PC-3 (cell line): Measurements from ENCODE around the gene GRHL3. TPM values are rescaled to one million over a fixed set of nuclear protein-coding genes. Genes with fewer than 3 reads are reported as not detected.

Experiments used
- ATAC-seq: fragments of 200-7000 bp; cut with Tn5 transposase; 2 replicates; pipeline ENCODE4 v1.9.1; 2020; ENCODE audit warnings: mild to moderate bottlenecking, moderate library complexity
- BruUV-seq: library from RNA; stranded (reverse); fragments of 400-500 nt; replicated peaks from 2 replicates; lab custom pipeline; 2021; lab: Mats Ljungman, UMichigan
- CTCF ChIA-PET: fragments of 300-600 bp; sonication (Branson Sonifier 250); formaldehyde crosslinking; loops from one replicate; lab custom pipeline; 2022; ENCODE audit warnings: antibody characterized with exemption; lab: Charles Lee
- POLR2A ChIA-PET: fragments of 300-600 bp; sonication (Branson Sonifier 250); formaldehyde crosslinking; loops from one replicate; lab custom pipeline; 2022; ENCODE audit warnings: antibody characterized with exemption; ENCODE audit not compliant: unreplicated experiment; lab: Charles Lee
- DNase-seq: peaks from one replicate; pipeline ENCODE4 v3.0.0-alpha.2; 2015
- H2AFZ ChIP-seq: fragments of 300-600 bp; sonication (generic); 2 replicates; pipeline ENCODE4 v1.6.0; 2016; ENCODE audit warnings: antibody characterized with exemption, low read length
- H3F3A ChIP-seq: fragments of 300-600 bp; sonication (generic); one replicate; pipeline ENCODE4 v1.6.0; 2017; ENCODE audit warnings: antibody characterized with exemption, low read length, control low read depth, mild to moderate bottlenecking; ENCODE audit not compliant: unreplicated experiment
- H3K27ac ChIP-seq: fragments of 300-600 bp; sonication (generic); 2 replicates; pipeline ENCODE4 v1.5.1; 2016; ENCODE audit warnings: mild to moderate bottlenecking, low read length
- H3K27me3 ChIP-seq: fragments of 300-600 bp; sonication (generic); 2 replicates; pipeline ENCODE4 v1.6.1; 2016; ENCODE audit warnings: low read length, mixed read lengths
- H3K36me3 ChIP-seq: fragments of 300-600 bp; sonication (generic); 2 replicates; pipeline ENCODE4 v1.6.1; 2016; ENCODE audit warnings: low read depth, mixed run types, low read length, mixed read lengths
- H3K4me1 ChIP-seq: fragments of 300-600 bp; sonication (generic); 2 replicates; pipeline ENCODE4 v1.5.1; 2016; ENCODE audit warnings: low read length; ENCODE audit not compliant: insufficient read depth
- H3K4me2 ChIP-seq: fragments of 300-600 bp; sonication (generic); 2 replicates; pipeline ENCODE4 v1.6.0; 2016; ENCODE audit warnings: low read length
- H3K4me3 ChIP-seq: fragments of 300-600 bp; sonication (generic); 2 replicates; pipeline ENCODE4 v1.5.1; 2016; ENCODE audit warnings: mild to moderate bottlenecking, low read length, mixed read lengths
- H3K79me2 ChIP-seq: fragments of 300-600 bp; sonication (generic); 2 replicates; pipeline ENCODE4 v1.6.1; 2017; ENCODE audit warnings: low read length, mixed read lengths
- H3K9ac ChIP-seq: fragments of 300-600 bp; sonication (generic); 2 replicates; pipeline ENCODE4 v1.6.0; 2016; ENCODE audit warnings: mild to moderate bottlenecking, low read length
- H3K9me2 ChIP-seq: fragments of 300-600 bp; sonication (generic); replicated peaks from 2 replicates; pipeline ENCODE4 v1.6.1; 2016; ENCODE audit warnings: mixed run types, low read length, mixed read lengths
- H3K9me3 ChIP-seq: fragments of 300-600 bp; sonication (generic); 2 replicates; pipeline ENCODE4 v1.6.1; 2016; ENCODE audit warnings: low read length, mixed read lengths
- H4K20me1 ChIP-seq: fragments of 300-600 bp; sonication (generic); 2 replicates; pipeline ENCODE4 v1.6.1; 2016; ENCODE audit warnings: low read length, mixed read lengths
- EZH2 ChIP-seq: fragments of 300-600 bp; sonication (generic); IDR thresholded peaks from one replicate; pipeline ENCODE4 v1.6.1; 2017; ENCODE audit warnings: antibody characterized with exemption, mild to moderate bottlenecking, low read length; ENCODE audit not compliant: unreplicated experiment
- EZH2phosphoT487 ChIP-seq: fragments of 300-600 bp; sonication (generic); IDR thresholded peaks from 2 replicates; pipeline ENCODE4 v1.6.1; 2018; ENCODE audit warnings: mild to moderate bottlenecking, antibody characterized with exemption, low read length, borderline replicate concordance
- intact Hi-C: fragments of 100-400 bp; cut with micrococcal nuclease; formaldehyde crosslinking; loops from 2 replicates; pipeline ENCODE4 v1.9.0; 2023
- total RNA-seq: library from RNA; depleted of rRNA; stranded (reverse); fragments of >200 nt; gene quantifications from 2 replicates; pipeline ENCODE4 v1.2.3, GENCODE V29; 2014
- TF ChIP-seq, protein P1 (sequence below): fragments of 300-600 bp; sonication (generic); conservative IDR thresholded peaks from 2 replicates; pipeline ENCODE4 v1.5.1; 2017; ENCODE audit warnings: antibody characterized with exemption, low read depth, mild to moderate bottlenecking, low read length

Gene GRHL3
- total RNA-seq, 1 experiment from 2014 or later, result 3.5 TPM

DNA sequence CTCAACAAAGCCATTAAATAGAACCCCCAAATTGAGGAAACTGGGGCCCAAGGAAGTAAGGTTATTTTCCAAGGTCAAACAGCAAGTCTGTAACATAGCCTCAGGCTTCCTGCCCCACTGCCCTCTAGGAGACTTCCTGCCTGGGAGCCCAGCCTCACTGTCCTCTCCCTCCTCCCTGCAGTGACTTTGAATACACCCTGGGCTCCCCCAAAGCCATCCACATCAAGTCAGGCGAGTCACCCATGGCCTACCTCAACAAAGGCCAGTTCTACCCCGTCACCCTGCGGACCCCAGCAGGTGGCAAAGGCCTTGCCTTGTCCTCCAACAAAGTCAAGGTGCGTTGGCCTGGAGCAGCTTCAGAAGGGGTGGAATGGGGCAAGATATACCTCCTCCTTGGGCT lies 18.3 kb downstream of the GRHL3 start:
- ChIA-PET POLR2A (no interaction called here), CTCF (no interaction called here)
- Histone ChIP-seq H3K4me2 (no peak overlapping the region), H3K9me3 (no peaks in the 10 kb centered on the region), H3K4me1 (no peaks in the 10 kb centered on the region), H3K9me2 (no peaks in the 10 kb centered on the region), H2AFZ (no peak overlapping the region), H3K27me3 (no peaks in the 10 kb centered on the region), H3F3A (no peaks in the 10 kb centered on the region), H3K36me3 (no peaks in the 10 kb centered on the region), H4K20me1 (no peaks in the 10 kb centered on the region), H3K79me2 (no peaks in the 10 kb centered on the region), H3K4me3 (no peak overlapping the region), H3K9ac (no peak overlapping the region), H3K27ac (no peak overlapping the region)
- TF ChIP-seq EZH2 (no peak), EZH2phosphoT487 (no peak)
- TF ChIP-seq, protein P1, sequence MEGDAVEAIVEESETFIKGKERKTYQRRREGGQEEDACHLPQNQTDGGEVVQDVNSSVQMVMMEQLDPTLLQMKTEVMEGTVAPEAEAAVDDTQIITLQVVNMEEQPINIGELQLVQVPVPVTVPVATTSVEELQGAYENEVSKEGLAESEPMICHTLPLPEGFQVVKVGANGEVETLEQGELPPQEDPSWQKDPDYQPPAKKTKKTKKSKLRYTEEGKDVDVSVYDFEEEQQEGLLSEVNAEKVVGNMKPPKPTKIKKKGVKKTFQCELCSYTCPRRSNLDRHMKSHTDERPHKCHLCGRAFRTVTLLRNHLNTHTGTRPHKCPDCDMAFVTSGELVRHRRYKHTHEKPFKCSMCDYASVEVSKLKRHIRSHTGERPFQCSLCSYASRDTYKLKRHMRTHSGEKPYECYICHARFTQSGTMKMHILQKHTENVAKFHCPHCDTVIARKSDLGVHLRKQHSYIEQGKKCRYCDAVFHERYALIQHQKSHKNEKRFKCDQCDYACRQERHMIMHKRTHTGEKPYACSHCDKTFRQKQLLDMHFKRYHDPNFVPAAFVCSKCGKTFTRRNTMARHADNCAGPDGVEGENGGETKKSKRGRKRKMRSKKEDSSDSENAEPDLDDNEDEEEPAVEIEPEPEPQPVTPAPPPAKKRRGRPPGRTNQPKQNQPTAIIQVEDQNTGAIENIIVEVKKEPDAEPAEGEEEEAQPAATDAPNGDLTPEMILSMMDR, result no peak
- BruUV-seq, result no TSS peak
- ATAC-seq, result no peak
- DNase-seq, result no peak
- intact Hi-C loops, result no loop called here

DNA sequence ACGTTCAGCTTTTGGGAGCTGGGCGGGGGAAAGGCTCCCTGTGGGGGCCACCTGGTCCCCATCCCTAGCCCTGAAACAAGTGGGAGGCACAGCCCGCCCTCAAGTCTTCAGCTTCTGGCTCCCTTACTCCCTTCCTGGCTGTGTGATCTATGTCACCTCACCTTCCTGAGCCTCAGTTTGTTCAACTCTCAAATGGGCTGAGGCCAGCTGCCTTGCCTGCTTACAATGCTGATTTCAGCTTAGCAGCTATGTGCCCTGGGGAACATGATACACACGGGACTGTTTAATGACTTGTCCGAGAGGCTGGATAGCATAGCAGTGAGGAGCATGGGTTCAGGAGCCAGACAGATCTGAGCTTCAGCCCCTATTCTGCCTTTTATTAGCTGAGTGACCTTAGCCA lies 19.3 kb downstream of the GRHL3 start:
- no peak overlapping the region for H2AFZ ChIP-seq
- TF ChIP-seq, protein P1, result no peak
- no peaks in the 10 kb centered on the region for H3K4me1 ChIP-seq
- no peaks in the 10 kb centered on the region for H3K79me2 ChIP-seq
- no peaks in the 10 kb centered on the region for H3K9me2 ChIP-seq
- POLR2A ChIA-PET, result interaction anchor here (0.6 kb wide), 1 partner anchor 46 kb away, joined by 3 read pairs; no protein-coding TSS in a partner anchor
- H3K27me3 ChIP-seq, result no peaks in the 10 kb centered on the region
- H3K9me3 ChIP-seq, result no peaks in the 10 kb centered on the region
- ATAC-seq (no peak), DNase-seq (no peak)
- intact Hi-C loops, result no loop called here
- no peak overlapping the region for H3K4me3 ChIP-seq
- no peak overlapping the region for H3K9ac ChIP-seq
- H3F3A ChIP-seq, result no peaks in the 10 kb centered on the region
- H4K20me1 ChIP-seq, result no peaks in the 10 kb centered on the region
- no peak overlapping the region for H3K27ac ChIP-seq
- no peak overlapping the region for H3K4me2 ChIP-seq
- no TSS peak for BruUV-seq
- CTCF ChIA-PET, result no interaction called here
- no peaks in the 10 kb centered on the region for H3K36me3 ChIP-seq

DNA sequence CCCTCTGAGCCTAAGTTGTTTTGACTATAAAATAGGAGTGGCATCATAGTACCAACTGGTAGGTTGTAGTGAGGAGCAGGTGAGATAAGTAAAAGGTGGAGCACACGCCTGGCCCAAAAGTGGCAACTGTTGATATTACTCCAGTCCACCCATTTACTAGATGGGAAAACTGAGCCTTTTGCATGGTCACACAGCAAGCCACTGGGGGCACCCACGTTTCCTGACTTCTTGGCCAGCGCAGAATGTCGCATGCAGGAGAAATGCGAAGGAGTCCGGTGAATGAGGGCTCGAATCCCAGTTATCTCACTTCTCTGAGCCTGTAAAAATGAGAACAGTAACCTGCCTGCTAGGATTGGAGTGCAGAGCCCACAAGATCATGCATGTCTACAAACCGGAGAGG lies 20.8 kb downstream of the GRHL3 start:
- no peak for ATAC-seq
- TF ChIP-seq, protein P1, result no peak
- TF ChIP-seq EZH2phosphoT487 (no peak), EZH2 (no peak)
- H3K4me2 ChIP-seq, result no peak overlapping the region
- H3K9me3 ChIP-seq, result no peaks in the 10 kb centered on the region
- H3K36me3 ChIP-seq, result no peaks in the 10 kb centered on the region
- no peak overlapping the region for H3K9ac ChIP-seq
- H3K4me1 ChIP-seq, result no peaks in the 10 kb centered on the region
- no peak for DNase-seq
- CTCF ChIA-PET, result no interaction called here
- intact Hi-C loops, result no loop called here
- H3K4me3 ChIP-seq, result no peak overlapping the region
- H3K27ac ChIP-seq, result no peak overlapping the region
- H4K20me1 ChIP-seq, result no peaks in the 10 kb centered on the region
- no peaks in the 10 kb centered on the region for H3F3A ChIP-seq
- POLR2A ChIA-PET, result interaction anchor here (0.5 kb wide), 1 partner anchor 73 kb away, joined by 4 read pairs; no protein-coding TSS in a partner anchor
- no peaks in the 10 kb centered on the region for H3K27me3 ChIP-seq
- H3K9me2 ChIP-seq, result no peaks in the 10 kb centered on the region
- no peaks in the 10 kb centered on the region for H3K79me2 ChIP-seq
- no TSS peak for BruUV-seq
- H2AFZ ChIP-seq, result no peak overlapping the region
